PFSK-1 (cell line): ENCODE results near the gene KCNG3.

Experiments used
- FOXP2 ChIP-seq: optimal IDR thresholded peaks from 2 replicates; pipeline ENCODE3; 2011; ENCODE audit warnings: borderline replicate concordance, control low read depth, inconsistent platforms; ENCODE audit not compliant: insufficient read depth; ENCODE audit errors: extremely low read length, extremely low read depth
- POLR2AphosphoS5 ChIP-seq: IDR thresholded peaks from 2 replicates; pipeline ENCODE4 v1.6.1; 2012; ENCODE audit warnings: low read depth, mild to moderate bottlenecking, control low read depth, low read length, moderate library complexity
- REST ChIP-seq, 2 experiments: IDR thresholded peaks; 2 replicates each; pipeline versions ENCODE4 v1.6.1 to v1.8.0; 2011 to 2012; ENCODE audit warnings: low read depth in 2 of 2, low read length in 2 of 2, control low read depth in 1 of 2, inconsistent platforms in 1 of 2, mild to moderate bottlenecking in 1 of 2, moderate library complexity in 1 of 2; ENCODE audit not compliant: insufficient read depth in 1 of 2
- SIN3A ChIP-seq: IDR thresholded peaks from 2 replicates; pipeline ENCODE4 v1.6.1; 2012; ENCODE audit warnings: mild to moderate bottlenecking, low read length, moderate library complexity, borderline replicate concordance; ENCODE audit not compliant: insufficient read depth
- TAF1 ChIP-seq: IDR thresholded peaks from 2 replicates; pipeline ENCODE4 v1.6.1; 2012; ENCODE audit warnings: low read length, control low read depth, borderline replicate concordance; ENCODE audit not compliant: insufficient read depth

KCNG3 gene

GRCh38 chr2:42429352-42429751, 64.4 kb downstream of the KCNG3 start:
- no peak for TF ChIP-seq SIN3A
- TF ChIP-seq TAF1, result no peak
- TF ChIP-seq REST (IDR thresholded peaks at IDR 0.05; ENCODE audit: insufficient read depth in 1 of 2, low read depth in 2 of 2, low read length in 2 of 2), result no peak
- TF ChIP-seq FOXP2, result no peak
- TF ChIP-seq POLR2AphosphoS5, result no peak

- no peak for TF ChIP-seq POLR2AphosphoS5
- TF ChIP-seq FOXP2, result no peak
Observed at GRCh38 chr2:42425697-42426096, 68.1 kb downstream of the KCNG3 start.

- TF ChIP-seq SIN3A (no peak), REST (IDR thresholded peaks at IDR 0.05; ENCODE audit: insufficient read depth in 1 of 2, low read depth in 2 of 2, low read length in 2 of 2) (no peak), POLR2AphosphoS5 (no peak), TAF1 (no peak)
Observed at GRCh38 chr2:42424033-42424432, 69.7 kb downstream of the KCNG3 start.

- TF ChIP-seq TAF1 (no peak), SIN3A (no peak), FOXP2 (no peak), POLR2AphosphoS5 (no peak)
Observed at GRCh38 chr2:42421601-42422239, 72.1 kb downstream of the KCNG3 start.

GRCh38 chr2:42421157-42421485, 72.7 kb downstream of the KCNG3 start:
- TF ChIP-seq SIN3A, result no peak
- no peak for TF ChIP-seq POLR2AphosphoS5

GRCh38 chr2:42414648-42415047, 79.1 kb downstream of the KCNG3 start:
- TF ChIP-seq FOXP2 (no peak), TAF1 (no peak), SIN3A (no peak)

- TF ChIP-seq SIN3A (no peak), POLR2AphosphoS5 (no peak), FOXP2 (no peak), REST (IDR thresholded peaks at IDR 0.05; ENCODE audit: insufficient read depth in 1 of 2, low read depth in 2 of 2, low read length in 2 of 2) (no peak), TAF1 (no peak)
Observed at GRCh38 chr2:42414158-42414557, 79.6 kb downstream of the KCNG3 start.
